GM10248 (cell line): ENCODE results near the gene ABCB8.

Experiments used
- CTCF ChIA-PET: fragments of 300-600 bp; sonication (Branson Sonifier 250); formaldehyde crosslinking; extraction: SDS; loops from one replicate; lab custom pipeline; 2021; ENCODE audit warnings: antibody characterized with exemption; lab: Yijun Ruan, JAX
- POLR2A ChIA-PET: fragments of 350-650 bp; sonication (Branson Sonifier 250); formaldehyde crosslinking; extraction: SDS; loops from one replicate; lab custom pipeline; 2020; ENCODE audit warnings: antibody characterized with exemption; lab: Yijun Ruan, JAX
- DNase-seq: peaks from one replicate; pipeline ENCODE4 v3.0.0; 2012; ENCODE audit errors: extremely low spot score
- TF ChIP-seq, protein P1 (sequence below): IDR thresholded peaks from 2 replicates; pipeline ENCODE4 v1.5.1; 2012; ENCODE audit warnings: mild to moderate bottlenecking, low read depth; ENCODE audit errors: extremely low read depth, missing control alignments, control extremely low read depth

Gene ABCB8

DNA sequence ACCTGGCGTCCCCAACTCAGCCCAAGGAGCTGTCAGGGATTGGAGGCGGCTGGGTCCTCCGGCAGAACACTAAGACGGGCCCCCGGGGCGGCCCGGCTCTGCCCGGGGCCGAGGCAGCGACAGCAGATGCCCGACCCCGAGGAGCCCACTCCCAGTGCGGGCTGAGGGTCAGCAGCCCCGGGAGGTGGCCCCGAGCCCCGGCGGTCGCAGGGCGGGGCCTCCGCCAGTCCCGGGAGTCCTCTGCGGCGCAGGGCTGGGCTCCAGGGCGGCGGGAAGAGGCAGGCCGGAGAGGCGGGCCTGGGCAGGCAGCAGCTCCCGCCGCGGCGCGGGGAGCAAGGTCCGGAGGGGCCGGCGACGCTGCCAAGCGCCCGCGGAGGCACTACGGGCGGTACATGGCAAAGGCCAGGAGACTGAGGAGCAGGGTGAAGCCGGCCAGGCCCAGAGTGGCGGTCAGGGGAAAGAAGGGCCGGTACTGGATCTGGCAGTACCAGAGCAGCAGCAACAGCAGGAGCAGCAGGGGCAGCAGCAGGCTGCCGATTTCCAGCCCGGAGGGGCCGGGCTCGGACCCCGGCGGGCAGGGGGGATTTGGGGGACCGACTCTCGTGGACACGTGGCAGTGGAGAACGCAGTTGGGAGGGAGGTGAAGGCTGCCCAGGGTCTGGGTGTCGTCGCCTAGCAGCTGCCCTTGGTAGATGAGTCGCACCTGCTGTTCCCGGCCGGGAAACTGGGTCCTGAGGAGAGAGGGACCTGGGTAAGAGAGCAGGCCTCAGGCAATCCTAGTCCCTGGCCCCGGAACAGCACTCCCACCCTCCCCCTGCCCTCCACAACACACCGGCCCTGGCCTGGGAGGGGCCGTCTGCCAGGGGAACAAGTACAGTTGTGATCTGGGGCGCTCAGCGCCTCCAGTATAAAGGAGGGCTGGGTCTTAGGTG lies 53.2 kb downstream of the ABCB8 start:
- POLR2A ChIA-PET: interaction anchor here (1.0 kb wide), 1 partner anchor 23 kb away, joined by 3 read pairs; the partner anchor contains the start of gene SLC4A2
- TF ChIP-seq, protein P1, sequence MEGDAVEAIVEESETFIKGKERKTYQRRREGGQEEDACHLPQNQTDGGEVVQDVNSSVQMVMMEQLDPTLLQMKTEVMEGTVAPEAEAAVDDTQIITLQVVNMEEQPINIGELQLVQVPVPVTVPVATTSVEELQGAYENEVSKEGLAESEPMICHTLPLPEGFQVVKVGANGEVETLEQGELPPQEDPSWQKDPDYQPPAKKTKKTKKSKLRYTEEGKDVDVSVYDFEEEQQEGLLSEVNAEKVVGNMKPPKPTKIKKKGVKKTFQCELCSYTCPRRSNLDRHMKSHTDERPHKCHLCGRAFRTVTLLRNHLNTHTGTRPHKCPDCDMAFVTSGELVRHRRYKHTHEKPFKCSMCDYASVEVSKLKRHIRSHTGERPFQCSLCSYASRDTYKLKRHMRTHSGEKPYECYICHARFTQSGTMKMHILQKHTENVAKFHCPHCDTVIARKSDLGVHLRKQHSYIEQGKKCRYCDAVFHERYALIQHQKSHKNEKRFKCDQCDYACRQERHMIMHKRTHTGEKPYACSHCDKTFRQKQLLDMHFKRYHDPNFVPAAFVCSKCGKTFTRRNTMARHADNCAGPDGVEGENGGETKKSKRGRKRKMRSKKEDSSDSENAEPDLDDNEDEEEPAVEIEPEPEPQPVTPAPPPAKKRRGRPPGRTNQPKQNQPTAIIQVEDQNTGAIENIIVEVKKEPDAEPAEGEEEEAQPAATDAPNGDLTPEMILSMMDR: no peak
- CTCF ChIA-PET: interaction anchor here (1.9 kb wide), 1 partner anchor 29 kb away, joined by 4 read pairs; no protein-coding TSS in a partner anchor
- DNase-seq: no peak

DNA sequence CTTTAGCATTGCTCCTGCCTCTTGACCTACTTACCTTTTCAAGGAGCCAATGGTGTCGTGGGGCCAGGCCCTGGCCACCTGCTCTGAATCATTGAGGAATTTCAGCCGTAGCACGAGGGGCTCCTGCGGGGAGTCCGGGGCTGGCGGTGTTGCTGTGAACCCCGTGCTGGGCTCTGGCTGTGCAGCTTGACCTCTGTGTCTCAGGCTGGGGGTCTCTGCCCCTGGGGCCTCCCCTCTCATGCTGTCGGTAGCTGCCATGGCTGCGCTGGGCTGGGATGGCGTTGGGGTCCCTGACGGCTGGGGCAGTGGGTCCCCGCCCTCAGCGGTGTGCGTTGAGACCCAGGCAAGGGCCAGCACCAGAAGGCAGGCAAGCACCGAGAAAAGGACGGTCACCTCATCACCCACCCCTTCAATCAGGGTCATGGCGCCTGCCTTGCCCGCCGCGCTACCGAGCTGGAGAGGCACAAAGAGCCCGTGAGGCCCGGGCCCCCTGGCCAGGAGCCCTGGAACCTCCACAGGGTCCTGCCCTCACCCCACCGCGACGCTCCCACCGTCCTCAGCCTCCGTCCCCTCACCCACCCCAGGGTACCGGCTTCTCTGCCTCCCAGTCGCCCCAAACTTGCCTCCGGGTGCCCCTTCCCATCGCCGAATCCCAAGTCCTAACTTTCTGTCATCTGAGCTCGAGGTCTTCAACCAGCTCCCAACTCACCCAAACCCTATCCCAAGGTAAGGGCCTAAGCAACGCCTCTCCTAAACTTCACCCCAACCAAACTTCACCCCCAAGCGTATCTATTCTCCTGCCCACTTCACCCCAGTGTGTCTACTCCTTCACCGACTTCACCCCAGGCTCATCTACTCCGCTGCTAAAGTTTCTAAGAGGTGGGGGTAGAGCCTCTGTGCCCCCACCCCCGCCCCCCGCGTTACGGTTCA lies 54.2 kb downstream of the ABCB8 start:
- ChIA-PET CTCF (interaction anchor here (1.9 kb wide), 1 partner anchor 28 kb away, joined by 4 read pairs; no protein-coding TSS in a partner anchor), POLR2A (no interaction called here)
- TF ChIP-seq, protein P1: no peak
- no peak for DNase-seq

DNA sequence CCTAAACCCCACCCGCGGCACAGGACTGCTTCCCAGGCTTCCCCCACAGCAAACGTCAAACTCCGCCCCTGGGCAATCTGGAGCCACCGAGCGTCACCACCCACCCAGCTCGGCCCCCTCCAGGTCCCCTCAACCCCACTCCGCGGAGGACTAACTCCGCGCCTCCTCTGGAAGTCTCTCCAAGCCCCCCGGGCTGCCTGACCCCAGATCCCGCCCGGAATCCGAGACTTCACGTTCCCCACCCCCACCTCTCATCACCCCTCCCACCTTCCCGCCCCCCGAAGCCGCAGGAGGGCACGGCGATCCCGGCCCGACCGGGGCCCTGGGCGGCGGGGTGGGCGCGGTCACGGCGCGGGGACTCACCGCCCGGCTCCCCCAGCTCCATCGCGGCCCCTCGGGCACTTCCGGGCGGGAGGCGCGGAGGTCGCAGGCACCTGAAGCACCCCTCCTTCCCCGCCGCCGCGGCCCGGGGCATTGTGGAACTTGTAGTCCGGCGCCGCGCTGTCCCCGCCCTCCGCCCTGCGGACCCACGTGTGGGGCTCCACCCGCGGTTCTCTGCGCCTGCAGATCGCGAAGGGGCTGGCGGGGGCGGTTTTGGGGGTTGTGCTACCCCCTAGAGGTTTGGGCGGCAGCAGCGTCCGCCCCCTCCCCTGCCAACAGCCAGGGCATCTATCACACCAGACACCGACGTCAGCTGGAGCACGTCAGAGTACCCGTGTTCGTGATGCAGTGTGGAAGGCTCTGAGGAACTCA lies 55.0 kb downstream of the ABCB8 start, which contains the start of gene TMUB1:
TMUB1 (minus strand) TSS at position 423 of the 753 bp plus-strand sequence. CDS start 930 bp downstream, outside the sequence.
- DNase-seq: peak; percentile 86
- CTCF ChIA-PET: interaction anchor here (1.2 to 1.9 kb wide), 2 partner anchors 27 to 65 kb away, joined by 4 read pairs; no protein-coding TSS in a partner anchor
- TF ChIP-seq, protein P1: no peak
- POLR2A ChIA-PET: no interaction called here

DNA sequence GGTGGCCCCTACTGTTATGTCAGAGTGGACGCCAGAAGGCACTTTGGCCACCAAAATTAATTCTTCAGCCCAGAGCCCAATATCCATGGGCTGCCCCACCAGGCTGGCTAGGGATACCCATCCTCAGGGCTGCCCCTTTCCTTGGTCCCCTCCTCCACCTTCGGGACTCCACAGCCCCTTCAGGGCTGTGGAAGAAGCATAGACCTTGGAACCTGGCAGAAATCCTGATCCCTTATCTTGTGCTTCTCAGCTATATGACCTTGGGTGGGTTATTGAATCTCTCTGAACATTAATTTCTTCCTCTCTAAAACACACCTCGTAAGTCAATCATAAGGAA lies 55.5 kb downstream of the ABCB8 start:
- no peak for DNase-seq
- POLR2A ChIA-PET: no interaction called here
- TF ChIP-seq, protein P1: no peak
- CTCF ChIA-PET: interaction anchor here (1.2 to 12.8 kb wide), 2 partner anchors 24 to 65 kb away, joined by 4 to 149 read pairs; no protein-coding TSS in a partner anchor

DNA sequence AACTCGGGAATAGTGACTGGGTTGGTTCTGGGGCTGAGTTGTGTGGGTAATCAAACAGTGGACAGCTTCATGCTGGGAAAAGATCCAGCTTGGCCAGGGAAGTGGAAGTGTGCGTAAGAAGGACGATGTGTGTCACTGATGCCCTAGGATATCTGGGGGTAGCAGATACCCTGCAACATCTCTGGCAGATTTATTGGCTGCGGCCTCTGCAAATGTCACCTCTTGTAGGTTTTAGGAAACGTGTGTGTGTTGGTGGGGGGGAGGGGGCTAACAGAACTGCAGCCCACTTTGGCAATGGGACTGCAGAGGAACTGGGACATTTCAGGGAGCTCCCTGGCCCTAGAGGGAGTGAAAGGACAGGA lies 57.1 kb downstream of the ABCB8 start:
- POLR2A ChIA-PET: no interaction called here
- CTCF ChIA-PET: interaction anchor here (0.6 to 12.8 kb wide), 7 partner anchors 9 to 159 kb away, joined by 3 to 149 read pairs (median 5); no protein-coding TSS in a partner anchor

More for the DNA sequence above, 57.1 kb downstream of the ABCB8 start:
- DNase-seq: no peak
- TF ChIP-seq, protein P1: no peak
